ENCODE measurements around the gene NDRG4. TPM values are rescaled to one million over a fixed set of nuclear protein-coding genes. Genes with fewer than 3 reads are reported as not detected.

NDRG4 gene
- polyA plus RNA-seq, 1 of the 3 experiments (the other 2 are of a cell fraction), result 52.0 TPM

GRCh38 chr16:58460219-58460610 lies 39.7 kb upstream of the NDRG4 start:
- Histone ChIP-seq H3K9me2 (no peaks in the 10 kb centered on the region), H2AFZ (ENCODE audit: low read depth) (no peak overlapping the region), H3K36me3 (replicated peaks in 1 of 2; ENCODE audit: control insufficient read depth in 1 of 2, insufficient read depth in 2 of 2, low read length in 1 of 2) (no peaks in the 10 kb centered on the region), H3K4me1 (ENCODE audit: control insufficient read depth in 1 of 2, insufficient read depth in 2 of 2, low read depth in 1 of 2, low read length in 1 of 2) (peaks cover 0 to 9% of the 10 kb centered on the region in 2 experiments; a peak in 2 of 4 replicates), H3K9ac (no peak overlapping the region), H3K27ac (ENCODE audit: low read depth in 2 of 2, low read length in 1 of 2) (no peak overlapping the region), H3F3A (replicated peaks; ENCODE audit: insufficient read depth) (no peaks in the 10 kb centered on the region), H3K4me2 (no peak overlapping the region), H4K20me1 (ENCODE audit: insufficient read depth) (no peaks in the 10 kb centered on the region), H3K79me2 (ENCODE audit: insufficient read depth) (no peaks in the 10 kb centered on the region), H3K4me3 (ENCODE audit: low read depth in 2 of 2, low read length in 1 of 2) (no peak overlapping the region), H3K9me3 (no peaks in the 10 kb centered on the region), H3K27me3 (ENCODE audit: insufficient read depth) (peaks cover 22% of the 10 kb centered on the region)
- CTCF ChIA-PET, result interaction anchor here (3.1 kb wide), 1 partner anchor 28 kb away, joined by 16 read pairs; no protein-coding TSS in a partner anchor
- POLR2A ChIA-PET, result no interaction called here
- TF ChIP-seq, protein P1, sequence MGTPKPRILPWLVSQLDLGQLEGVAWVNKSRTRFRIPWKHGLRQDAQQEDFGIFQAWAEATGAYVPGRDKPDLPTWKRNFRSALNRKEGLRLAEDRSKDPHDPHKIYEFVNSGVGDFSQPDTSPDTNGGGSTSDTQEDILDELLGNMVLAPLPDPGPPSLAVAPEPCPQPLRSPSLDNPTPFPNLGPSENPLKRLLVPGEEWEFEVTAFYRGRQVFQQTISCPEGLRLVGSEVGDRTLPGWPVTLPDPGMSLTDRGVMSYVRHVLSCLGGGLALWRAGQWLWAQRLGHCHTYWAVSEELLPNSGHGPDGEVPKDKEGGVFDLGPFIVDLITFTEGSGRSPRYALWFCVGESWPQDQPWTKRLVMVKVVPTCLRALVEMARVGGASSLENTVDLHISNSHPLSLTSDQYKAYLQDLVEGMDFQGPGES (IDR thresholded peaks at IDR 0.05; ENCODE audit: low read depth, low read length), result no peak
- TF ChIP-seq GABPA (IDR thresholded peaks at IDR 0.05; ENCODE audit: low read depth) (no peak), FOSL2 (IDR thresholded peaks at IDR 0.05; ENCODE audit: borderline replicate concordance, low read depth) (no peak), RXRA (IDR thresholded peaks at IDR 0.05; ENCODE audit: borderline replicate concordance, low read depth) (no peak), MEF2A (IDR thresholded peaks at IDR 0.05; ENCODE audit: borderline replicate concordance, low read depth) (no peak), GATA2 (CRISPR knock-in tag; IDR thresholded peaks at IDR 0.05) (no peak), CTCF (IDR thresholded peaks at IDR 0.05) (no peak)
- 93% methylated on average over 2 of the region's 4 CpGs for WGBS (ENCODE audit: low lambda C conversion rate)
- no peak for DNase-seq

DNA sequence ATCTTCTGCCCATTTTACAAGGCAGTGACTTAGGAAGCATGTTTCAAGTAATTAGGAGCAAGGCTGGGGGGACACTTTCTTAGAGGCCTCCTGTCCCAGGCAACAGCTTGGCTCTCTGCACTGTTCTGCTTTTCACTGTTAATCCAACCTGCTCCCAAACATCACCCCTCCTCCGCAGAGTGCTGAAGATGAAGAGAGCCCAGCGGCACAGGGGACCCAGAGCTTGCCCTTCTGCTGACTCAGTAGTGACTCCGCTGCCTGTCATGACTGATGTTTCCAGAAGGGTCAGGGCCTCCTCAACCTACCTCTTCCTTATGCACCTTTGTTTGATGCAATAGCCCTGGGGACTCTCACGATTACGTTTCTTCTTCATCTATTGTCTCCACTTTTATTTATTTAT lies 38.9 kb upstream of the NDRG4 start:
- Histone ChIP-seq H3K9me3 (no peaks in the 10 kb centered on the region), H3K4me3 (ENCODE audit: low read depth in 2 of 2, low read length in 1 of 2) (no peak overlapping the region), H3K36me3 (replicated peaks in 1 of 2; ENCODE audit: control insufficient read depth in 1 of 2, insufficient read depth in 2 of 2, low read length in 1 of 2) (no peaks in the 10 kb centered on the region), H3K4me1 (ENCODE audit: control insufficient read depth in 1 of 2, insufficient read depth in 2 of 2, low read depth in 1 of 2, low read length in 1 of 2) (peaks cover 0 to 9% of the 10 kb centered on the region in 2 experiments; a peak in 2 of 4 replicates), H3K27ac (ENCODE audit: low read depth in 2 of 2, low read length in 1 of 2) (no peak overlapping the region), H2AFZ (ENCODE audit: low read depth) (no peak overlapping the region), H3K27me3 (ENCODE audit: insufficient read depth) (peaks cover 31% of the 10 kb centered on the region), H3K9me2 (no peaks in the 10 kb centered on the region), H4K20me1 (ENCODE audit: insufficient read depth) (no peaks in the 10 kb centered on the region), H3K79me2 (ENCODE audit: insufficient read depth) (no peaks in the 10 kb centered on the region), H3F3A (replicated peaks; ENCODE audit: insufficient read depth) (no peaks in the 10 kb centered on the region), H3K9ac (no peak overlapping the region), H3K4me2 (no peak overlapping the region)
- ChIA-PET CTCF (interaction anchor here (1.1 to 3.1 kb wide), 2 partner anchors 10 to 27 kb away, joined by 5 to 16 read pairs; no protein-coding TSS in a partner anchor), POLR2A (interaction anchor here (0.6 kb wide), 1 partner anchor 127 kb away, joined by 5 read pairs; no protein-coding TSS in a partner anchor)
- 81% methylated on average over 5 of the region's 5 CpGs for WGBS (ENCODE audit: low lambda C conversion rate)
- DNase-seq, result no peak
- TF ChIP-seq SIN3A (IDR thresholded peaks at IDR 0.05; ENCODE audit: borderline replicate concordance, low read depth, low read length) (no peak), RAD21 (IDR thresholded peaks at IDR 0.05; ENCODE audit: low read length) (no peak), RFX5 (IDR thresholded peaks at IDR 0.05; ENCODE audit: low read length) (no peak), EP300 (IDR thresholded peaks at IDR 0.05; ENCODE audit: borderline replicate concordance in 1 of 2, low read depth in 1 of 2, low read length in 1 of 2) (no peak), NFIC (IDR thresholded peaks at IDR 0.05; ENCODE audit: borderline replicate concordance) (no peak), USF2 (IDR thresholded peaks at IDR 0.05; ENCODE audit: borderline replicate concordance, low read depth, low read length) (no peak), YY1 (IDR thresholded peaks at IDR 0.05; ENCODE audit: low read depth) (no peak), REST (IDR thresholded peaks at IDR 0.05; ENCODE audit: low read depth, low read length) (no peak), ZBTB33 (IDR thresholded peaks at IDR 0.05; ENCODE audit: borderline replicate concordance, low read depth) (no peak)
- TF ChIP-seq, protein P1 (IDR thresholded peaks at IDR 0.05; ENCODE audit: low read depth, low read length), result no peak

Measured in SK-N-SH (cell line).